Measurements from ENCODE around the gene FGFR3. TPM values are rescaled to one million over a fixed set of nuclear protein-coding genes. Genes with fewer than 3 reads are reported as not detected.

The FGFR3 gene
- total and polyA plus RNA-seq, 2 of the 8 experiments (the other 6 are each of a cell fraction or from before 2014, with no cell fraction given), result 9.0 to 19.5 TPM

DNA sequence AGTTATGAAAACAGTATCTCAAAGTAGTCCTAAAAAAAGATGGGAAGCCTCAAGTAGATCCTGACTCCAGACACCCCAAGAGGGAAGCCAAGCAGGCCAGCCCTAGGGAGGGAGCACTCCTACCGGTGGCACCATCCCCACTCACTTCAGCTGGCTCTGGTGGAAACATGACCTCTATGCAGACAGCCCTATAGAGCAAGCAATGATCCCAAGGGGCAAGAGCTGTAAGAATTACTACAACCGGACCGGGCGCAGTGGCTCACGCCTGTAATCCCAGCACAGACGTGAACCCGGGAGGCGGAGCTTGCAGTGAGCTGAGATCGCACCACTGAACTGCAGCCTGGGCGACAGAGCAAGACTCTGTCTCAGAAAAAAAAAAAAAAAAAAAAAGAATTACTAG is 57.2 kb downstream of the FGFR3 start:
- no peak for FAIRE-seq
- POLR2A ChIA-PET (ENCODE audit: partially characterized antibody), result interaction anchor here (0.6 kb wide), 1 partner anchor 16 kb away, joined by 3 read pairs; no protein-coding TSS in a partner anchor
- CTCF ChIA-PET (ENCODE audit: partially characterized antibody), result interaction anchor here (0.5 to 6.0 kb wide), 10 partner anchors 13 to 157 kb away, joined by 3 to 35 read pairs (median 4); no protein-coding TSS in a partner anchor

More for the DNA sequence above, 57.2 kb downstream of the FGFR3 start:
- Histone ChIP-seq H2AK5ac (ENCODE audit: low read depth, low read length) (no peak overlapping the region), H3K14ac (ENCODE audit: insufficient read length) (no peak overlapping the region), H2BK15ac (ENCODE audit: low read length) (no peak overlapping the region), H3K9me3 (ENCODE audit: insufficient read depth in 2 of 2, low read depth in 1 of 2, low read length in 1 of 2) (no peaks in the 10 kb centered on the region), H3K4ac (replicated peaks; ENCODE audit: insufficient read length, low read depth, low read length) (no peak overlapping the region), H4K91ac (replicated peaks; ENCODE audit: insufficient read length, low read length) (no peak overlapping the region), H4K20me1 (replicated peaks in 1 of 2; ENCODE audit: control insufficient read depth in 1 of 2, insufficient read depth in 2 of 2, low read length in 2 of 2) (peaks cover 14 to 17% of the 10 kb centered on the region in 2 experiments), H3K23me2 (ENCODE audit: low read depth, low read length) (peaks cover 3% of the 10 kb centered on the region), H2BK5ac (ENCODE audit: low read depth, low read length) (no peak overlapping the region), H2BK12ac (ENCODE audit: low read depth, low read length) (no peak overlapping the region), H3K79me2 (ENCODE audit: control insufficient read depth in 1 of 2, insufficient read depth in 2 of 2, low read length in 2 of 2) (peaks cover 0 to 30% of the 10 kb centered on the region in 2 experiments; a peak in 3 of 4 replicates), H3K9ac (replicated peaks in 1 of 4; ENCODE audit: extremely low read depth in 1 of 4, low read depth in 3 of 4, low read length in 3 of 4) (no peak overlapping the region), H4K5ac (ENCODE audit: insufficient read length, low read depth, low read length) (no peak overlapping the region), H3K56ac (replicated peaks; ENCODE audit: insufficient read length, low read depth, low read length) (no peak overlapping the region), H3K79me1 (ENCODE audit: low read depth, low read length) (peaks cover 19% of the 10 kb centered on the region), H2AFZ (ENCODE audit: low read length) (no peak overlapping the region), H4K8ac (ENCODE audit: extremely low read depth, insufficient read depth, low read length) (no peak overlapping the region), H3K27ac (ENCODE audit: low read depth, low read length) (no peak overlapping the region), H2BK120ac (replicated peaks; ENCODE audit: low read depth, low read length) (no peak overlapping the region), H3K4me3 (ENCODE audit: extremely low read depth in 1 of 4, insufficient read depth in 2 of 4, low read depth in 3 of 4, low read length in 4 of 4) (no peak overlapping the region), H3K18ac (ENCODE audit: extremely low read depth, low read length) (no peak overlapping the region), H3K4me1 (replicated peaks in 1 of 4; ENCODE audit: control insufficient read depth in 3 of 4, insufficient read depth in 4 of 4, low read length in 3 of 4) (peaks cover 0 to 3% (median 2%) of the 10 kb centered on the region in 4 experiments; a peak in 4 of 7 replicates), H3K23ac (ENCODE audit: insufficient read length) (no peak overlapping the region), H3K27me3 (replicated peaks in 1 of 4; ENCODE audit: control insufficient read depth in 3 of 4, extremely low read depth in 1 of 4, insufficient read depth in 3 of 4, low read length in 3 of 4) (peaks cover 0 to 3% (median 1%) of the 10 kb centered on the region in 4 experiments; a peak in 3 of 7 replicates), H3K4me2 (ENCODE audit: insufficient read depth in 1 of 2, low read depth in 2 of 2, low read length in 2 of 2) (no peak overlapping the region), H2BK20ac (ENCODE audit: low read length) (no peak overlapping the region), H3K36me3 (ENCODE audit: control insufficient read depth in 2 of 4, insufficient read depth in 4 of 4, low read length in 3 of 4) (peaks cover 0 to 3% (median 0%) of the 10 kb centered on the region in 4 experiments; a peak in 1 of 8 replicates)
- DNase-seq (ENCODE audit: low read depth in 1 of 2, low spot score in 2 of 2), result no peak
- WGBS, 2 experiments (ENCODE audit: extremely low coverage in 1 of 2, insufficient coverage in 1 of 2, insufficient read length in 1 of 2, insufficient replicate concordance in 2 of 2, low coverage in 1 of 2, low lambda C conversion rate in 2 of 2, missing lambda C conversion rate in 1 of 2), result 86% methylated on average over 8 of the region's 10 CpGs; no CpG with 5 or more reads in 1 of the 2 experiments
- no peak for TF ChIP-seq SIX5 (IDR thresholded peaks at IDR 0.05; ENCODE audit: low read depth, low read length)

All from H1 (cell line).